Ishikawa (cell line): ENCODE data around the gene CCL17.

Experiments
- CEBPB ChIP-seq: IDR thresholded peaks from 2 replicates; pipeline ENCODE4 v1.6.1; 2012
- CREB1 ChIP-seq: IDR thresholded peaks from 2 replicates; pipeline ENCODE4 v1.6.1; 2012; ENCODE audit warnings: low read depth
- EGR1 ChIP-seq: IDR thresholded peaks from 2 replicates; pipeline ENCODE4 v1.6.1; 2012
- EP300 ChIP-seq: IDR thresholded peaks from 2 replicates; pipeline ENCODE4 v1.6.1; 2012; ENCODE audit warnings: borderline replicate concordance
- FOXM1 ChIP-seq: IDR thresholded peaks from 2 replicates; pipeline ENCODE4 v1.6.1; 2012; ENCODE audit warnings: low read depth, borderline replicate concordance
- MAX ChIP-seq: IDR thresholded peaks from 2 replicates; pipeline ENCODE4 v1.6.1; 2012
- NFIC ChIP-seq: IDR thresholded peaks from 2 replicates; pipeline ENCODE4 v1.6.1; 2012
- RAD21 ChIP-seq: IDR thresholded peaks from 2 replicates; pipeline ENCODE4 v1.6.1; 2012; ENCODE audit warnings: low read depth
- TAF1 ChIP-seq: IDR thresholded peaks from 2 replicates; pipeline ENCODE4 v1.6.1; 2012; ENCODE audit warnings: low read depth, mild to moderate bottlenecking
- TCF12 ChIP-seq: IDR thresholded peaks from 2 replicates; pipeline ENCODE4 v1.6.1; 2012; ENCODE audit warnings: low read depth
- TEAD4 ChIP-seq: IDR thresholded peaks from 2 replicates; pipeline ENCODE4 v1.6.1; 2012
- YY1 ChIP-seq: IDR thresholded peaks from 2 replicates; pipeline ENCODE4 v1.6.1; 2012; ENCODE audit warnings: low read depth
- ZBTB7A ChIP-seq: IDR thresholded peaks from 2 replicates; pipeline ENCODE4 v1.6.1; 2012; ENCODE audit warnings: low read depth
- TF ChIP-seq, protein P1 (sequence below): IDR thresholded peaks from 2 replicates; pipeline ENCODE4 v1.6.1; 2012; ENCODE audit warnings: low read depth, mild to moderate bottlenecking
- TF ChIP-seq, protein P2 (sequence below): IDR thresholded peaks from 2 replicates; pipeline ENCODE4 v1.6.1; 2012

CCL17 gene

GRCh38 chr16:57432989-57433388 lies 28.4 kb downstream of the CCL17 start:
- TF ChIP-seq ZBTB7A, result no peak
- no peak for TF ChIP-seq FOXM1
- no peak for TF ChIP-seq TAF1
- TF ChIP-seq EGR1, result no peak
- TF ChIP-seq EP300, result no peak
- TF ChIP-seq, protein P1, sequence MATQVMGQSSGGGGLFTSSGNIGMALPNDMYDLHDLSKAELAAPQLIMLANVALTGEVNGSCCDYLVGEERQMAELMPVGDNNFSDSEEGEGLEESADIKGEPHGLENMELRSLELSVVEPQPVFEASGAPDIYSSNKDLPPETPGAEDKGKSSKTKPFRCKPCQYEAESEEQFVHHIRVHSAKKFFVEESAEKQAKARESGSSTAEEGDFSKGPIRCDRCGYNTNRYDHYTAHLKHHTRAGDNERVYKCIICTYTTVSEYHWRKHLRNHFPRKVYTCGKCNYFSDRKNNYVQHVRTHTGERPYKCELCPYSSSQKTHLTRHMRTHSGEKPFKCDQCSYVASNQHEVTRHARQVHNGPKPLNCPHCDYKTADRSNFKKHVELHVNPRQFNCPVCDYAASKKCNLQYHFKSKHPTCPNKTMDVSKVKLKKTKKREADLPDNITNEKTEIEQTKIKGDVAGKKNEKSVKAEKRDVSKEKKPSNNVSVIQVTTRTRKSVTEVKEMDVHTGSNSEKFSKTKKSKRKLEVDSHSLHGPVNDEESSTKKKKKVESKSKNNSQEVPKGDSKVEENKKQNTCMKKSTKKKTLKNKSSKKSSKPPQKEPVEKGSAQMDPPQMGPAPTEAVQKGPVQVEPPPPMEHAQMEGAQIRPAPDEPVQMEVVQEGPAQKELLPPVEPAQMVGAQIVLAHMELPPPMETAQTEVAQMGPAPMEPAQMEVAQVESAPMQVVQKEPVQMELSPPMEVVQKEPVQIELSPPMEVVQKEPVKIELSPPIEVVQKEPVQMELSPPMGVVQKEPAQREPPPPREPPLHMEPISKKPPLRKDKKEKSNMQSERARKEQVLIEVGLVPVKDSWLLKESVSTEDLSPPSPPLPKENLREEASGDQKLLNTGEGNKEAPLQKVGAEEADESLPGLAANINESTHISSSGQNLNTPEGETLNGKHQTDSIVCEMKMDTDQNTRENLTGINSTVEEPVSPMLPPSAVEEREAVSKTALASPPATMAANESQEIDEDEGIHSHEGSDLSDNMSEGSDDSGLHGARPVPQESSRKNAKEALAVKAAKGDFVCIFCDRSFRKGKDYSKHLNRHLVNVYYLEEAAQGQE, result no peak
- TF ChIP-seq TCF12, result no peak
- no peak for TF ChIP-seq NFIC
- TF ChIP-seq RAD21, result no peak
- no peak for TF ChIP-seq MAX
- no peak for TF ChIP-seq CREB1
- no peak for TF ChIP-seq TEAD4
- no peak for TF ChIP-seq YY1
- no peak for TF ChIP-seq CEBPB
- TF ChIP-seq, protein P2, sequence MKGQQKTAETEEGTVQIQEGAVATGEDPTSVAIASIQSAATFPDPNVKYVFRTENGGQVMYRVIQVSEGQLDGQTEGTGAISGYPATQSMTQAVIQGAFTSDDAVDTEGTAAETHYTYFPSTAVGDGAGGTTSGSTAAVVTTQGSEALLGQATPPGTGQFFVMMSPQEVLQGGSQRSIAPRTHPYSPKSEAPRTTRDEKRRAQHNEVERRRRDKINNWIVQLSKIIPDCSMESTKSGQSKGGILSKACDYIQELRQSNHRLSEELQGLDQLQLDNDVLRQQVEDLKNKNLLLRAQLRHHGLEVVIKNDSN, result no peak

DNA sequence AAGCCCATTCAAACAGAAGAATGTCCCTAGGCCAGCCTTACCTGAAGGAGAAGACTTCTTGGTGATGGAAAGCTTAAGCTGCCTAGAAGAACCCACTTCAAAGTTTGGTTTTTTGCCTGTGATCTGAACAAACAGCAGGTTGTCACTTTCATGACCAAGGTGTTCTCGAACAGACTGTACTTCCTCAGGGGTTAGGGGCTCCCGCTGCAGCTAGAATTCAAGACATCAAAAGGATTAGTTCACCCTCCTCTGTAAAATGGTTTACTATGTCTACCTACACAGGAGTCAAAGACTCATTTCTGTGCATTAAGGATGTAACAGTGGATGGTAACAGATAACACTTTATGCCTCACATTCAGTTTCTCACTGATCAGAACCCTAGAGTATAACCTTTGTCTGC lies 29.4 kb downstream of the CCL17 start:
- no peak for TF ChIP-seq RAD21

DNA sequence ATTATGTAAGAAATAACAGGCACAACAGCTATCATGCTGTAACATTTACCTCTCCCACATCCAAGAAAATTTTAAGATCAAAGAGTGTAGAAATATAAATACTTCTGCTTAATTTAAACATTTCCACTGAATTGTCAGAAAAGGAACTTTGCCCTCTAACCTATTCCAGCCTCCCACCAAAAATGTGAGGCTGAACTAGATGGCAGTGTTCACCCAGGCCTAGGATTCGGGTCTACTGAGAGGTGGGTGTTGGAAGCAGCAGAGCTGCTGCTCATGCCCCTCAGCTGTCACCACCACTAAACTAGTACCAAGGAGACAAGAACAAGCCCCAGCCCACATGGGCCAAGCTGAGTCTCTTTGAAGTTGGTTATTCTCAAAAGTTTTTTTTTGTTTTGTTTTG lies 31.3 kb downstream of the CCL17 start:
- TF ChIP-seq YY1, result no peak
- no peak for TF ChIP-seq NFIC
- no peak for TF ChIP-seq RAD21
- TF ChIP-seq TCF12, result no peak
- TF ChIP-seq TEAD4, result no peak
- TF ChIP-seq, protein P2, result no peak
- TF ChIP-seq MAX, result no peak
- TF ChIP-seq CEBPB, result no peak

- TF ChIP-seq, protein P2, result no peak
- TF ChIP-seq ZBTB7A, result no peak
- TF ChIP-seq TCF12, result no peak
- TF ChIP-seq EP300, result no peak
- TF ChIP-seq TAF1, result no peak
- TF ChIP-seq MAX, result no peak
- TF ChIP-seq EGR1, result no peak
- TF ChIP-seq CREB1, result no peak
- TF ChIP-seq NFIC, result no peak
- no peak for TF ChIP-seq FOXM1
- no peak for TF ChIP-seq YY1
- TF ChIP-seq RAD21, result no peak
- TF ChIP-seq, protein P1, result no peak
- no peak for TF ChIP-seq CEBPB
- no peak for TF ChIP-seq TEAD4
These were observed 40.1 kb downstream of the CCL17 start for GRCh38 chr16:57444711-57445110.

DNA sequence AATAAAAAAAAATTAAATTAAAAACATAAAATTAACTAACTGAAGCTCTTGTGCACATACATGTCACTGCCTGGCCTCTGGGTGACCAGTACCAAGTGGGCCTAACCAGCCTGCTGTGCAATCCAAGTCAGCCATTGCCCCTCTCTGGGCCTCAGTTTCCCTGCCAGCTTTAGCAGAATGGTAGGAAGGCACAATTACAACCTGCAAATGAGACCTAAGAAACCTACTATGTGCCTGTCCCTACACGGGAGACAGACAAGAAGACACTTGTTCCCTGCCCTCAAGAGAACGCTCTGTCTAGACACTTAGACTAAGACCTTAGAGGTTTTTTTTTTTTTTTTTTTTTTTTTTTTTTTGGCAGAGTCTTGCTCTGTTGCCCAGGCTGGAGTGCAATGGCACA lies 40.9 kb downstream of the CCL17 start:
- no peak for TF ChIP-seq RAD21
- no peak for TF ChIP-seq FOXM1
- no peak for TF ChIP-seq TAF1
- no peak for TF ChIP-seq CEBPB
- TF ChIP-seq MAX, result no peak
- no peak for TF ChIP-seq YY1
- TF ChIP-seq, protein P1, result no peak
- TF ChIP-seq TCF12, result no peak
